ENCODE data around the gene KYNU.
"Not testable (repeated sequence)": the region's sequence is repeated elsewhere in the genome, so short reads cannot be mapped to it uniquely, and the experiment has no call there.

The KYNU gene

DNA sequence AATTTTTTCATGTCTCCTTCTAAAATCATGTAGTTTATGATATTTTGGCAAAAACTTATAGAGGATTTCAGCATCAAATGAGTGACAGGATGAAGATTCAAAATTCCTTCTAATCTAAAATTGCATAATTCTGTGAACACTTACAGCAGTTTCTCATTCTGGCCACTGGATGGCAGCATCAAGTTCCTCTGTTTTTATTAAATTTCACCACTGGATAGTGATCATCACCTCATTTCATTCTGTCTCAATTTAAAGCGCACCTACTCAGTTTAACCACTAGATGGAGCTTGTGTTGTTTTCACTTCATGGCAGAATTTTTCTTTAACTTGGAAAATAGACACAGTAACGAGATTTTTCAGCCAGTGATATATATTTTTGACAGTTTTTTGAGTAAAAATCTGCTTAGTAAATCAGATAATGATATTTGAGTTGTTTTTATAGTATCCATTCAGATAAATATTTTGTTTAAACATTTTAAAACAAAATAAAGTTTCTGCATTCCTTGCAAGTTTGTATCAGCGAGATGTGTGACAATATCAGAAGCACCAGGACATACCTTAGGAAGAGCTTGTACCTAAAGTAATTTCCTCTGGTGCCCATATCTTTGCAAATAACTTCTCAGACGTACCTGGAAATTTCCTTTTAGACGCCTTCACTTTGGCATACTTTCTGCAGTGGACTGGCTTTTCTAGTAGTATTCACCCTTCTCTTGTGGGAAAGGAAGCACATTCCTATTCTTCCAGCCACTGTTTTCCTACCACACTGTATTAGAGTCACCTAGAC lies 157.0 kb downstream of the KYNU start:
- DNase-seq: peak; percentile 78

DNA sequence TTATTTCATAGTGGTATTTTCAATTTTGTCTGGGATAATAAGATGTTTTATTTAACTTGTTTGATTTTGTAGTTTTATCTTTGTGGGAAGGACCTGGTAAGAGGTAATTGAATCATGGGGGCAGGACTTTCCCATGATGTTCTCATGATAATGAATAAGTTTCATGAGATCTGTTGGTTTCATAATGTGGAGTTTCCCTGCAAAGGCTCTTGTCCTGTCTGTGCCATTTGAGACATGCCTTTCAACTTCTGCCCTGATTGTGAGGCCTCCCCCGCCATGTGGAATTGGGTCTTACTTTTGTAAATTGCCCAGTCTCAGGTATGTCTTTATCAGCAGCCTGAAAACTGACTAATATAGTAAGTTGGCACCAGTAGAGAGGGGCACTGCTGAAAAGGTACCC lies 174.0 kb downstream of the KYNU start:
- no peak for DNase-seq

DNA sequence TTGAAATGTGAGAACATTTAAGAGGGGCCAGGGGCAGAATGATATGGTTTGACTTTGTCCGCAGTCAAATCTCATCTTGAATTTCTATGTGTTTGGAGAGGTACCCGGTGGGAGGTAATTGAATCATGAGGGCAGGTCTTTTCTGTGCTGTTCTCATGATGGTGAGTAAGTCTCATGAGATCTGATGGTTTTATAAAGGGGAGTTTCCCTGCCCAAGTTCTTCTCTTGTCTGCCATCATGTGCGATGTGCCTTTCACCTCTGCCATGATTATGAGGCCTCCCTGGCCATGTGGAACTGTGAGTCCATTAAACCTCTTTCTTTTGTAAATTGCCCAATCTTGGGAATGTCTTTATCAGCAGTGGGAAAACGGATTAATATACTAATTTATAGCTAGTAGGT lies 176.0 kb downstream of the KYNU start:
- not testable (repeated sequence) for DNase-seq

DNA sequence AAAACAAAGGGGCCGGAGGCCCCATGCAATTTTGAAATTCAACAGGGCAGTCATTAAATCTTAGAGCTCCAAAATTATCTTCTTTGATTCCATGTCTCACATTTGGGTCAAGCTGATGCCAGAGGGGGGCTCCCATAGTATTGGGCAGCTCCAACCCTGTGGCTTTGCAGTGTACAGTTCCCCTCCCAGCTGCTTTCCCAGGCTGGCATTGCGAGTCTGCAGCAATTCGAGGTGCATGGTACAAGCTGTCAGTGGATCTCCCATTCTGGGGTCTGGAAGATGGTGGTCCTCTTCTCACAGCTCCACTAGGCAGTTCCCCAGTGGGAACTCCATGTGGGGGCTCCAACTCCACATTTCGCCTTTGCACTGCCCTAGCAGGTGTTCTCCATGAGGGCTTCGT lies 179.1 kb downstream of the KYNU start:
- no peak for DNase-seq

DNA sequence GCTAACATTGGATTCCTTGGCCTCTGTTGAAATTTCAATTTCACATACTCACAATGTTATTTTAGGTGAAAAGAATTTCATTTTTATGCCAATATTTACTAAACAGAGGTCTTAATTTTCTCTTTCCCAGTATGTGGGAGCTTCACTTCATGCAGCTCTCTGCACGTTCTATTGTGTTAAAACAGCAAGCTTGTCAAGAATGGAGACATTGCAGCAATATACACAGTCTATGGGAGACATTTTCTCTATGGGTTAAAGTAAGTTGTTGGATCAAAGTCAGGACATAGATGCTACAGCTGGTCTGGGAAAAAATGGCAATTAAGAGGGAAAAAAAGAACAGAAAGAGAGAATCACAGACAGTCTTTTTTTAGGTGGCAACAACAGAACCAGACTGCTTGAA lies 181.4 kb downstream of the KYNU start:
- DNase-seq: no peak

GRCh38 chr2:143063612-143064200 lies 186.2 kb downstream of the KYNU start:
- no peak for DNase-seq

GRCh38 chr2:143068094-143068493 lies 190.6 kb downstream of the KYNU start:
- DNase-seq: no peak

DNA sequence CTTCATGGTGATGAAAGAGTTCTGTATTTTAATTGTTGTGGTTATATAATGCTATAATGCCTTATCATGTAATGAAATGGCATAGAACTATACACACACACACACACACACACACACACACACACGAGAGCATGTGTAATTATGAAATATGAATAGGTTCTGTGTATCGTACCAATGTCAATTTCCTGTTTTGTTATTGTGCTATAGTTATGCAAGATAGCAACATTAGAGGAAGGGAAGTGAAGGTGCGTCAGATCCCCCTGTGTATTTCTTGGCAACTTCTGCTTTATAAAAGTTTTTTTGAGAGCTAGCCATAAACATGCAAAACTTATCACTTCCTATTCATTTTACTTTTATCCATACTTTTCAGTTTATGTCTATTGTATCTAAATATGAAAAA lies 191.0 kb downstream of the KYNU start:
- no peak for DNase-seq

DNA sequence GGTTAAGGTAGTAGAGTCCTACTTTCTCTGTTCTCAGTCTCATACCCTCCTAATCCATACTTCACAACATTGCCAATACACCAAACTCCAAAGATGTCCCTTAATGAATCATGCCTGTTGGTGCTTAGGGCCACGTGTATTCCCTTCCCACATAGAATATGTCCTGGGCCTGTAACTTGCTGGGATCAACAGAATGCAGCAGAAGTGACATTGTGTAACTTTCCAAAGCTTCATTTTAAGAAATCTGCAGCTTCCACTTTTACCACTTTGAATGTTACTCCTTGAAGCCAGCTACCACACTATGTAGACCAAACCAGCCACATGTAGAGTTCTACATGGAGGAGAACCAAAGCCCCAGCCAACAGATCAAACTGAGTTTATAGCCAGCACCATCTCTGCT lies 193.2 kb downstream of the KYNU start:
- DNase-seq: no peak

DNA sequence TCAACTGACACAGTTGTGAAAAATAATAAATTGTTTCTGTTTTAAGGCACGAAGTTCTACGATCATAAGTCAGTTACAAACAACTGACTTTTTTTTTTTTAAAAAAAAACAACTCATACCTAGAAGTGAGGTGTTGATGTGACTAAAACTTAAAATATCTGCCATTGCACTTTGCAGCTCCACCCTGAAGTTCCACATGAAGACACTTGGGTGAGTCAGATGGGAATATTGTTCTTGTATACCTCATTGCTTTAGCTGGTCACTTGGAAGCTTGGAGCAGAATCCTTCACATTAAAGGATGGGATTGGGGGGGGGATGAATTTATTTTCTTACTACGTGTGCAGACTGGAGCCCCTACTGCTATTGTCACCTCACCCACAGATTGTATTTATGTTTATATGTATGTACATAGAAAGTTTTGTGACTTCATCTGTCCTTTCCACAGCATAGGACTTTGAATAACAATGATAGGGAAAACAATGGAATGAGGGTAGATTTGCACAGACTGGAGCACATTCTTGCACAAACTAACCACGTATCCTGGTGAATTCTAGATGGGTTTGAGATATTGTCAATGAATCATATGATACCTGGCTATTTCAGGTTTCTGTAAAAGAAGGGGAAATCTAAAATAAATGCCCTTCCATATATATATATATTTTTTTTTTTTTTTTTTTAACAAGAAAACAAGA lies 193.9 kb downstream of the KYNU start:
- no peak for DNase-seq

- not testable (repeated sequence) for DNase-seq
These were observed 197.4 kb downstream of the KYNU start for GRCh38 chr2:143074913-143075312.

DNA sequence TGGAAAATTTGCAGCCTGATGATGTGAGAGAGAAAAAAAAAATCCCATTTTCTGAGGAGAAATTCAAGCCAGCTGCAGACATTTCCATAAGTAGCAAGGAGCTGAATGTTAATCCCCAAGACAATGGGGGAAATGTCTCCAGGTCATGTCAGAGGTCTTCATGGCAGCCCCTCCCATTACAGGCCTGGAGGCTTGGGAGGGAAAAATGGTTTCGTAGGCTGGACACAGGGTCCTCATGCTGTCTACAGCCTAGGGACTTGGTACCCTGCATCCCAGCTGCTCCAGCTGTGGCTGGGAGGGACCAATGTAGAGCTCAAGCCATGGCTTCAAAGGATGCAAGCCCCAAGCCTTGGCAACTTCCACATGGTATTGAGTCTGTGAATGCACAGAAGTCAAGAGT lies 198.2 kb downstream of the KYNU start:
- DNase-seq: no peak

DNA sequence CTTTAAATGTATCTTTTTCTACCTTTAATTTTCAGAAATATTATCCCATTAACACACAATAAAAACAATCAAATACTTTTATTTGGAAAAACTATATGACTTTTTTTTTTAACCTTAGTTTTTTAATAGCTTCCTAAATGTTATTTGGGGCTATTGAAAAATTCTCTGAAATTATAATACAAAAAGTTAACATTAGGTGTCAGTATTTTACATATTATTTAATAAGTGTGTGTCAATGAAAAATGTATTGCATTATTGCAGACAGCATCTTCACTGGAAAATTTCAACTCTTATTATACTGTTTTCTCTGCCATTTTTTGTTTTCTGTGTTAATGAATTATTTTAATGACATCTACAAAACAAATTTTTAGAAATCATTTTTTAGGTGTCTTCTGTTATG lies 200.6 kb downstream of the KYNU start:
- DNase-seq: no peak

DNA sequence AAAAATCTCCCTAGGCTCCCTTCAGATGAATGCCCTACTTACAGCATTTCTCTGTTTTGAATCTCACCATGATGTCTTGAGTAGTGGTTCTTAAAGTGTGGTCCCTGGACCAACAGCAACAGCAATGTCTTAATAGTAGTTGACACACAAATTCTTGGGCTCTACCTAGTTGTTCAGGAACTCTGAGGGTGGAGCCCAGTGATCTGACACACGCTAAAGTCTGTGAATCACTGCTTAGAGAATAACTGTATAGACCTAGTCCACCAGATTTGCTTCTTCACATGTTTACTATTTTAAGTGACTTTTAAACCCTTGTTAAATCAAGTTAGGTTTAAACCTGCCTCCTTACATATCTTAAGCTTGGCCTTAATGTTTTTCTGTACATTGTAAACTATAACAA lies 204.2 kb downstream of the KYNU start:
- no peak for DNase-seq

DNA sequence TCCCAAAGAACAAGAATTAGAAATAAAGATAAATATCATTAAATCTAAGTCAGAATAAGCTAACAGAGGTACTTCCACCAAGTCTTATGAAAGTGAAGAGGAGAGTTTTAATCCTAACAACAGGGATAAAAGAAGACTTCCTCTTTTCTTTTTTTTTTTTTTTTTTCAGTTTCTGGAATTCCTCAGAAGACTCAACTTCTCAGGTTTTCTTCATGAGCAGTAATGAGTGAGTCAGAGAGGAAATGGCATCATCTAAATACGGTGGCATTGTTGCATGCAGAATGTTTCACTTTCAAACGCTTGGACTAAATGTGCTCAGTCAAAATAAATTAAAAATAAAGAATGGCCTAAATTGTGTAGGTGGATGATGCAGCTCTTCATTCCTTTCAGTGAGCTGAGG lies 206.2 kb downstream of the KYNU start:
- no peak for DNase-seq

- no peak for DNase-seq
These were observed 207.0 kb downstream of the KYNU start for GRCh38 chr2:143084462-143084861.

DNA sequence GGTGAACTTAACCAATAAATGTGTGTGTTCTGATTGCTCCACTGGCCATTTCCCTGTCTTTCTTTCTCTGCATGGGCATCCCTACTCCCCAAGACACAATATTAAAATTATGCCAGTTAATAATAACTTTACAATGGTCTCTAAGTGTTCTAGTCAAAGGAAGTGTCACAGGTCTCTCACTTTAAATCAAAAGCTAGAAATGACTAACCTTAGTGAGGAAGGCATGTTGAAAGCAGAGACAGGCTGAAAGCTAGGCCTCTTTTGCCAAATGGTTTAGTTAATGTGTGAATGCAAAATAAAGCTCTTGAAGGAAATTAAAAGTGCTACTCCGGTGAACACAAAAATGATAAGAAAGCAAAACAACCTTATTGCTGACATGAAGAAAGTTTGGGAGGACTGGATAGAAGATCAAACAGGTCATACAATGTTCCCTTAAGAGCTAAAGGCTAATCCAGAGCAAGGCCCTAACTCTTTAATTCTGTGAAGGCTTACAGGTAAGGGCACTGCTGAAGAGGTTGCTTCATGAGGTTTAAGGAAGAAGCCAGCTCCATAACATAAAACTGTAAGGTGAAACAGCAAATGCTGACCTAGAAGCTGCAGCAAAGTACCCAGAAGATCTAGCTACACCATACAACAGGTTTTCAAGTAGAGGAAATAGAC lies 207.8 kb downstream of the KYNU start:
- DNase-seq: no peak

DNA sequence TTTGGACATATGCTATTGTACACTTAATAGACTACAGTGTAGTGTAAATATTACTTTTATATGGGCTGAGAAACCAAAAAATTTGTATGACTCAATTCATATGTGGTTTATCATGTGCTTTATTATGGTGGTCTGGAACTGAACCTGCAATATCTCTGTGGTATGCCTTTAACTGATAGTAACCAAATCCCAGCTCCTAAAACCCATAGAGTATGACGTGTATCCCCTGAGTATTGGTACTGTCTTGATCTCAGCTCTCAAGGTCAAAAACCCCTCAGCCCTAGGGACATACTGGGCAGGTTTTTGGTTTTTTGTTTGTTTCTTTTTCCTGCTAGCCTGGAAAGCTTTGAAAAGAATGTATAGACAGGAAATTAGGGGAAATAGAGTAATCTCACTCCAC lies 209.6 kb downstream of the KYNU start:
- no peak for DNase-seq

DNA sequence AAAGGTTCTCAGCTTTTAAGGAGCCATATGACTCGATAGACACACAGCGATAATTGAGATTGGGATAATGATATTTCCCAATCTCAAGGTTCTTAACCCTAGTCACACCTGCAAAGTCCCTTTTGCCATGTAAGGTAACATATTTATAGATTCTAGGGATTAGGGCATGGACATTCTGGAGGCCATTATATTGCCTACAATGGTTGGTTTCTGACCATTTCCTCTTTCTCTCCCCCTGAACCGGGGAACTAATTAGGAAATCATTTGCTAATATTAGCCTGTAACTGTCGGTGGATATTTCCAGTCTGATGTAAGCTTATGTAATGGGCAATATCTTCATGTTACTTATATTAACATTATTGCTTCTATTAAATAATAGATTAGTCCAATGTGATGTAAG lies 210.9 kb downstream of the KYNU start:
- DNase-seq: no peak

GRCh38 chr2:143089520-143089919 lies 212.1 kb downstream of the KYNU start:
- DNase-seq: not testable (repeated sequence)

Measured in activated effector memory CD4-positive, alpha-beta T cell treated with anti-CD3 and anti-CD28 coated beads, Interleukin-2, amount 50 U/mL, for 16 hours (primary cell).